Fibroblast of lung (primary cell): Measurements from ENCODE around the gene CAB39L.

Experiments
- CTCF ChIP-seq, 2 donors: IDR thresholded peaks in 1 of 2; conservative IDR thresholded peaks in 1 of 2; 1 replicate in 1 of 2; 2 replicates in 1 of 2; pipeline ENCODE4 v1.5.1; 2011 to 2012; ENCODE audit warnings: low read length in 2 of 2, control low read depth in 1 of 2, inconsistent platforms in 1 of 2, low read depth in 1 of 2, mild to moderate bottlenecking in 1 of 2
- EZH2 ChIP-seq: IDR thresholded peaks from 2 replicates; pipeline ENCODE4 v1.5.1; 2012; ENCODE audit warnings: low read length, control low read depth, mild to moderate bottlenecking; ENCODE audit errors: missing control alignments

- TF ChIP-seq CTCF (conservative IDR thresholded peaks at IDR 0.05 in 1 of 2, IDR thresholded peaks at IDR 0.05 in 1 of 2; ENCODE audit: low read depth in 1 of 2, low read length in 2 of 2) (no peak), EZH2 (no peak)
Observed at GRCh38 chr13:49410006-49410405, 33.9 kb downstream of the CAB39L start.
